Endometrium (tissue), 2 donors: ENCODE results near the gene OPN4.

Source experiments
- FAIRE-seq: peaks from 2 replicates; lab custom pipeline; 2012; peaks lifted over from hg19 to GRCh38; lab: Jason Lieb, UNC
- donor health status: control.
- donor health status: control.

Gene OPN4

DNA sequence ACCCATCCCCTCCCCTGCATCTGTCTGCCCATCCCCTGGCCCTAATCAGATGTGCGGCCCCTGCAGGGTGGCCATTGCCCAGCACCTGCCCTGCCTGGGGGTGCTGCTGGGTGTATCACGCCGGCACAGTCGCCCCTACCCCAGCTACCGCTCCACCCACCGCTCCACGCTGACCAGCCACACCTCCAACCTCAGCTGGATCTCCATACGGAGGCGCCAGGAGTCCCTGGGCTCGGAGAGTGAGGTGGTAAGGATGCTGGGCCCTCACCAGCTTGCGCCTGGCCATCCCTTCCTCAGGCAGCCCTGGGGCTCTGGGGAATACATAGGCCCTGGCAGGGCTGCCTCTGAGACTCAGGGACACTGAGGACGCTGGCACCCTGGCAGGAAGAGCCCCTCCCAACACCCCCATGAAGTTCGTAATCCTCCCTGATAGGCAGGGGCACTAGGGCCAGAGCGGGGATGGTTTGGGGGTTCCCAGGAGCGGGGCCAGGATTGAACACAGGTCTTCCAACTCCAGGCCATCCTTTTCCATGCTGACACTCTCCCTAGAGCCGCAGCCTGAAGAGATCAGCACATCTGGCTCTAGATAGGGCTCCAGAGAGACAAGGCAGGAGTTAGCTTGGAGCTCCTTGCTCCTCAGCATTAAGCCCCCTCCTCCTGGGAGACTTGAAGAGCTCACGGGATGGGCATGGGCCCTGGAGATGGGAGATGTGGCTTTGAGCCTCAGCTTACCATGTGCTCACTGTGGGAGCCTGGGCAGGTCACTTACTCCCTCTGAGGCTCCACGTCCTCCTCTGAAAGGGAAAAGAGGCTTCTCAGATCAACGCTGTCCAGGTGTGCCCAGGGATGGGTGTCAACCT, 8.1 kb downstream of the OPN4 start:
- FAIRE-seq: no peak

DNA sequence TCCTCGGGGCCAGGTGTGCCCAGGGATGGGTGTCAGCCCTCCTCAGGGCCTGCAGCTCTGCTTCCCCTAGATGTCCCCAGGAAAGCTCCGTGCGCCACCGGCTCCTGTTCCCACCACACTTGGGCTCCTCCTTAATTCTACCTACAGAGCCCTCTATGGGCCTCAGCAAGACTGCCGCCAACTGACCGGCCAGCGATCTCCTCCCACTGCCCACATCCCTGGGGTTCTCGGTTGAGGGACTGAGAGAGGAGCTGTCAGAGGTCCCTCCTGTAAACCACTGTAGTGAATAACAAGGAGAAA, 8.6 kb downstream of the OPN4 start:
- FAIRE-seq: no peak

DNA sequence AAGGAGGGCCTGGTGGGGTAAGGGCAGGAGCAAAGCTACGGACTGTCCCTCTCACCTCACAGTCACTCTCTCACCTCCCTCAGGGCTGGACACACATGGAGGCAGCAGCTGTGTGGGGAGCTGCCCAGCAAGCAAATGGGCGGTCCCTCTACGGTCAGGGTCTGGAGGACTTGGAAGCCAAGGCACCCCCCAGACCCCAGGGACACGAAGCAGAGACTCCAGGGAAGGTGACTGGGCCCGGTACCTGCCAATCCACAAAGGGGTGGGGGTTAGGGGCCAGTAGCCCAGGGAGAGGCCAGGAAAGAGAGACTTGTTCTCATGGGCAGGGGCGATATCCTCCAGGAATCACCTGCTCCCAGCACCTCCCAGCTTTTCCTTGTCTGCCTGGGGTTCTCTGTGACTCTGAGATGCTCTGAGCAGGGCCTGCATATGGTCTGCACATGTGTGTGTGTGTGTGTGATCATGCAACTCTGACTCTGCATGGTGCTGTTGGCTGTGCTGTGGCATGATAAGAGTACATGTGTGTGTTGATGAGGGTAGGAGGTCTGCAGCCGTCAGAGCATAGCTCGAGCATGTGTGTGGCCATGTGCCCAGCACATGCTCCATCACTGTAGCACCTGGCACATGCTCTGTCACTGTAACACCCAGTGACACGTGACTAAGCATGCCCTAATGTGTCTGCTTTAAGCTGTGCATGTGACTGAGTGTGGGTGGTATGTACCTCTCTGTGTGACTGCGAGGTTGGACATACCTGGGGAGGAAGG, 9.4 kb downstream of the OPN4 start:
- no peak for FAIRE-seq

DNA sequence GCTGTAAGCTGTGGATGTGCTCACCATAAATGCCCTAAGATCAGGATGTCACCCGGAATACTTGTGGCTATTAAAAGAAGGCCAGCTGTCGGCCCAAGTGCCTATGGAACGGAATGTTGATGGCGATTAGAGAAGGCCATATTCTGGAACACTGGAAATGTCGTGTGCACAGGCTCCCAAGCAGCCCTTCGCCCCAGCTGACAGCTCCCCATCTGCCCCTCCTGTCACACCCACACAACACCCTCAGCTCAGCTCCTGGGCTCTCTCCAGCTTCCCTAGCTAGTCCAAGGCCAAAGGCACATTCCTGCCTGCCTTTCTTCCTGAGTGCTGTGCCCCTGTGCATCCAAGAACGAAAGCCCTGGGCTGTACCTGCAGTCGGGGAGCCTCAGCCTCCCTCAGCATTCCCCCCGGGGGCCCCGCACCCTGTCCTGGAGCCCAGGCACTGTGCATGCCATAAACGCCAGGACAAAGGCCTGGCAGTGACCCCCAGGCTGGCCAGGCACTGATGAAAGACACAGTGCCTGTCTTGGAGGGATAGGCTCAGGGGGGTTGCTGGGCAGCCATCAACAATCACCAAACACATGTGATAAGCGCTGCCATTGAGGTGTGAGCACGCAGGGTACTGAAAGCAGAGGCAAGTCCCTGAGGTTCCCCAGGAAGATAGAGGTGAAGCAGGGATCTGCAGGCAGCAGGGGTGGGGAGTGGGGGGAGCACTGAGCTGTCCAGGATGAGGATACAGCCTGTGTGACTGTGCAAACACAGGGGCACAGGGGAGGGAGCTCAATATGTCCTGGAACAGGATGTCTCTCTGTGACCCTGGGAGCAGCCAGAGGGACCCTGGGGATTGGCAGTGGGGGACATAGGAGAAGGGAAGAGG, 10.2 kb downstream of the OPN4 start:
- FAIRE-seq: no peak

DNA sequence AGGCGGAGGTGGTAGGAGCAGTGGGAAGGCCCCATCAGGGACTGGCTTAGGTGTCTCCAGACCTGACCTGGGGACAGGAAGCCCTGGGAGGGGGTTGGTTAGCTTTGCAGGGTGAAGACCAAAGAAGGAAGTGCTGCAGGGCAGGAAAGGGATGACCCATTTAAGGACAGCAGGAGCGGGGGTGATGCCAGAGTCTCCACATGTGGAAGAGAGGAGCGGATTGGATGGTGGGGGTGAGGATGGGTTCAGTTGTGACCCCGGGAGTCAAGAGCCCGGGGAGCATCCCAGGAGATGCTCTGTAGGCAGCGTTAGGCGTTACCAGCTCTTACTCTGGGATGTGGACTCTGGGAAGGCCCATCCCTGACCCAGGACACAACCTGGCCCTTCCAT, 10.9 kb downstream of the OPN4 start:
- FAIRE-seq: no peak

DNA sequence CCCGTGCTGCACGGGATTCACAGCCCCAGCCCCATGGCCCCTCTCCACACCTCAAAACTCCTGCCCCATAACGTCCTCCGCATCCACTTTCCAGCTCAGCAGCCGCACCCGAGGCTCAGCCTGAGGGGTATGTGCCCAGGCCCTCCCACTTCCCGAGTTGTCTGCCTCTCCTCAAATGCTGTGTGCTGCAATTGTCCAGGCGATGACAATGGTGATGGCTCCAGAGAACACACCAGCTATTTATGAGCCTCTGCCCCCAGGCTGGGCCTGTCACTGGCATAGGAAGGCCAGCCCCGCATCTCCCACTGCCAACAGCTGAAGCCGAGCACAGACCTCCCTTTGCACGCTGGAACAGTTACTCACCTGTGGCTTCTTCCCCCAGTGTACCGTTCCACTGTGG, 11.5 kb downstream of the OPN4 start:
- no peak for FAIRE-seq

DNA sequence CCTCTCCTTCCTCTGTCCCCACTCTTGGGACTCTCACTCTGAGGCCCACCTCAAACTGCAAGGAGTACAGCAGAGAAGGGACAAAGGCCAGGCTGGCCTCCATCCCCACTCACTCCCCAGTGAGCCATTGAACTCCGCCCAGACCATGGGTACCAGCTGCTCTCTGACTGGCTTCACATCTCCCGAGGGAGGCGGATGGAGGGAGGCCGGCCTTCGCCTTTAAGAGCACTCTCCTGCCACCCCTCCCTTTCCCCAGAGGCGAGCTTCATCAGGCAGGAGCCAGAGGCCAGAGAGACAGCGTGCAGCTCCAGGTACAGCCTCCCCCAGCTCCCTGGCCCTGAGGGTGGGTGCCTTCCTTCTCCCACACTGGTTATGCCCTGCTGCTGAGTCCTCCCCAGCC, 12.2 kb downstream of the OPN4 start:
- no peak for FAIRE-seq

DNA sequence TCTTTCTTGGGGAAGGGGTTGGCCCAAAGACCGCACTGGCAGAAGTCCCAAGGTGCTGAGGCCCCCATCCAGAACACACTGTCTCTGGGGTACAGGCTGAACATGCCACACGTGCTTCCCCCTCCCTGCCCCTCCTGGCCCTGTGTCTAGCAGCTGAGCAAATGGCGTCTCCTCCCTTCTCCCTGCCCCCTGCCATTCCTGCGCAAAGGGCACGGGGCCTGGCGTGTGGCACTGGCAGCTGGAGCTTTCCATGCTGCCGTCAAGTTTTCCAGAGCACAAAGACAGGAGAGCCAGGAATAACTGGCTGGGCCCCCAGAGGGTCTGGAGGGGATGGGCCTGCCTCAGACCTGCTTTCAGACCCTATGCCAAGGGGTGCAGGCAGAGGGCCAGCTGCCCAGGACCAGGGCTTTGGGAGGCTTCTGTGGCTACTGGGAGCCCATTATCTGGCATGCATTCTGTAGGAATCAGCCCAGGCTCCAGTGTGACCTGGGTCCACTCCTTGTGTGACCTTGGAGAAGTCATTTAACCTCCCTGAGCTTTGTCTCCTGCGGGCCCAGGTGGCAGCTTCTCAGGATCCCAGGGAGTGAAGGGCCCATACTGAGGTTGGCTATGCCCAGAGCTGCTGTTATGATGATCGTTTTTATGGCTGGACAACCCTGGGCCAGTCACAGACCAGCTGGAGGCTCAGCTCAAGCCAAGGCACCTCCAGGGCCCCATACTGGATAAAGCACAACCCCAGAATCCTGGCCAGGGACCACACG, 13.3 kb downstream of the OPN4 start:
- FAIRE-seq: no peak

DNA sequence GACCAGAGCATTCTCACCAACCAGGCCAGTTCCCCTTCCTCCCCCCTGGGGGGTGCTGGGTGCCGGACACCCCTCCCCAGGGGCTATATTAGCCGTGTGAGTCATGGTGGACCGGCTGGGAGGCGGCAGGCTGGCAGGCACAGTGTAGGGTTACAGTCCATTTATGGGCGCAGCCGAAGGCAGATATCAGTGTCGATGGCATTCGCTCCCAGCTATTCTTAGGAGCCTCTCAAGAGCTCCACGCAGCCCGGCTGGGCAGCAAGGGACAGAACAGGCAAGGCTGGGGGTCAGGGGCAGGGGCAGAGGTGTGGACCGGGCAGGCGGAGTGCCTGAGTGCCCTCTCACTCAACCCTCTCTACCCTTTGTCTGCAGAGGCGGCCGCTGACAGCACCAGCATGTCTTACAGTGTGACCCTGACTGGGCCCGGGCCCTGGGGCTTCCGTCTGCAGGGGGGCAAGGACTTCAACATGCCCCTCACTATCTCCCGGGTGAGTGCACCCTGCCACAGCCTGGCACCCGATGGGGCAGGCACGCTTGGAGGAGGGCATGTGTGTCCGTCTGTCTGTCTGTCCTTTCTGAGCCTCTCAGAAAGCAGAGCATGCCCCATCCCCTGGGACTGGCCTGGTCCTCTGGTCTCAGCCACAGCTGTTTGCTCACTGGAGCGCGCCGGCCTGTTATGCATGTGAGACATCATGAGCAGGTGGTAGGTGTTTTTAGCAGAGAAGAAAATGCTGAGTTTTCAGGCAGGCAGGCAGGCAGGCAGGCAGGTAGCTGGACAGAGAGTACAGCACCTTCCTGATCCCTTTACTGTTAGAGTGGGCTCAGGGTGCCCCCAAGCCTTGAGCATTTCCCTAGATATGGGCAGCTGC, 14.2 kb downstream of the OPN4 start, which contains the start of gene LDB3:
TSS of gene LDB3 (plus strand) at position 215 of the 869 bp plus-strand sequence. CDS start at position 396, 181 bp downstream.
- no peak for FAIRE-seq

DNA sequence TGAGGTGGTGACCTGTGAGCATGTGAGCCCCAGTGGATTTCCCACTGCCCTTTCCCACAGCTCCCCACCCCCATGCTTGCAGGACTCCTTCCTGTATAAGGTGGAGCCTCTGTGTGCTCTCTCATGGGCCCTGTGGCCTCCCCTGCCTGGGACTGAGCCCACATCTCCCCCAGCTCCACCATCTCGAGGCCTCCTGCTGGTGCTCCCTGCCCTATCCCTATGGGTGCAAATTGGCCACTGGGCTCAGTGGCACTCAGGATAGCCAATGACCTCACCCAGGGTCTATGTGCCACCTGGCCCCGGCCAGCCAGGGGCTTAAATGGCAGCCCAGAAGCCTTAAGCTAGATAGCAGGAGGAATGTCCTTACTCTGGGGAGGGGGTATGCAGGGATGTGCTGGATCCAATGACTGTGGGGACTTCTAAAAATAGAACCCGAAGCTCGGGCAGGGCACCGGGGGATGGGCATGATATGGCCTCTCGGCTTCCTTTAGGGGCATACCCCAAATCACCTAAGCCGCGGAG, 16.0 kb downstream of the OPN4 start:
- FAIRE-seq: no peak

DNA sequence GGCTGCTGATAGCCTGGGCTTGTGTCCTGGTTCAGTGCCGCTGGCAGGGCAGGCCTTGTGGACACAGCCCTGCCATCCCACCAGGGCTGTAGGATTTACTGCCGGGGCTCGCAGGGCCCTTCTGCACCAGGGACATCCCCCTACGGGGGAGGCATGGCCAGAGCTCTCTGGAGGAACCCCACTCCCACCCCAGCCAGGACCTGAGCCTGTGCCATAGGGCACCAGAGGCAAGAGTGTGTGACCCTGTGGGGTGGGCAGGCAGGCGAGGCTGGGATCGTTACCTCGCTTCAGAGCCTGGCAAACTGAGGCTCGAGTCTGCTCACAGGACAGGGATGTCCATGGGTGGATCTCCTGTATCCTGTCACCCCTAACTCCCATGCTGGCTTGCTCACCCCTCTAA, 16.5 kb downstream of the OPN4 start:
- FAIRE-seq: no peak

DNA sequence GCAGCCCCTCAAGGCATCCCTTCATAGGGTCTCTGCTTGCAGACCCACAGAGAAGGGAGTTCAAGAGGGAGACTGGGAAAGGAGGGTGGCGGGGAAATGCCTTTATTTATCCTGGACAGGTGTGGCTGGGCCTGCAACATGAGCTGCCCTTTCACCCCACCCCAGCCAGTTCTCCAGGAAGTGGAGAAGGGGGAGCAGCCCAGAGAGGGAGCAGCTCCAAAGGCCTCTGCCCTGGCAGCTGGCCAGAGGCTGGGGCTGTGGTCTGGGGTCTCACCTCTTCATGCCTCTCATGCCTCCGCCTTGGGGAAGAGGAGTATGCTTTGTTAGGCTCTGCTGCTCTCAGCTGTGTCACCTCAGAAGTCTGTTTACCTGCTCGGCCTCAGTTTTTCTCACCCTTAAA, 17.1 kb downstream of the OPN4 start:
- FAIRE-seq: no peak

DNA sequence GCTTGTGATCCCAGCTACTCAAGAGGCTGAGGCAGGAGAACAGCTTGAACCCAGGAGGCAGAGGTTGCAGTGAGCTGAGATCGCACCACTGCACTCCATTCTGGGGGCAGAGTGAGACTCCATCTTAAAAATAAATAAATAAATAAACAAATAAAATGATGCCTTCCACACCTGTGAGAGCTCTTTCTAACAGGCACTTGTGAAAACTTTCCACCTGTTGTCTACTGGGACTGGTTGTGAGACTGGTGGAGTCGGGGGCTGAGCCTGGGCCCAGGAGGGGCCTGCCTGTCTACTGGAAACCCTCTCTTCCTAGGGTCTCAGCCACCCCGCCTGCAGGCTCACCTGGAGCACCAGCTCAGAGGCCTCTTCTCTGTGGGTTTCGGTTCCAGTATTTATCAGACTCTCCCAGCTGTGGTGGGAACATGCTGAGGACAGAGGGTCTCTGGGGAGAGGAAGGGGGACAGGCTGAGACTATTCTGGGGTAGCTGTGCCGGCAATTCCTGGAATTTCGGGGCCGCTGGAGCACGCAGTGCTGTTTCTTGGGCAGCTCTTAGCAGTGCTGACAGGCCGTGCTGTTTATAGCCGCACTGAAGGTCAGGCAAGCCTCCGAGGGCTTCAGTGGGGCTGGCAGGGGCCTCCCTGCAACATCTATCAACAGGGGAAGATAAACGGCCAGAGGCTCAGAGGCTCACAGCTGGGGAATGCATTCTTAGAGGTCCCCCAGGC, 17.8 kb downstream of the OPN4 start:
- FAIRE-seq: no peak

DNA sequence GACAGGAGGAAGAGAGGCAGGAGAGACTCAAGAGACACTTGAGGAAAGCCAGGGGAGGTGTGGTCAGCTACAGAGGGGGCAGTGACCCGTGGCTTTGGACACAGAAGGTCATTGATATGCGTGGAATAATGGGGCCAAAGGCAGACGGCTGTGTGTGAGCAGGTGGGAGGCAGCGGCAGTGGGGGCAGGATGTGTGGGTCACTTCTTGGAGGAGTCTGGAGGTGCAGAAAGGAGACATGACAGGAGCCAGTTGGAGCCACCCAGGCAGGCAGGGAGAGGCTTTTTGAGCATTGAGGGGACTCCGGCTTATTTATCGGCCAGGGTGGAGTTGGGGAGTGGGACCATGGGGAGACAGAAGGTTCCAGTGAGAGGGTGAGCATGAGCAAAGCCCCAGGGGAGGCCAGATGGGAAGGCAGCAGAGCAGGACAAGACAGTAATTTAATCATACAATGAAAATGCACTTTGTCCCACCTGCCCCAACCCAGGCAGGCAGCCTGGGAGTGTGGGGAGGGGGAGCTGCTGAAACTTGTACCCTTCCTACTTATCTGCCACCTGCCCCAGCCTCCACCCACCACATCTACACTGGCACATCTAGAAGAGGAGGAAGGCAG, 19.0 kb downstream of the OPN4 start:
- FAIRE-seq: no peak

DNA sequence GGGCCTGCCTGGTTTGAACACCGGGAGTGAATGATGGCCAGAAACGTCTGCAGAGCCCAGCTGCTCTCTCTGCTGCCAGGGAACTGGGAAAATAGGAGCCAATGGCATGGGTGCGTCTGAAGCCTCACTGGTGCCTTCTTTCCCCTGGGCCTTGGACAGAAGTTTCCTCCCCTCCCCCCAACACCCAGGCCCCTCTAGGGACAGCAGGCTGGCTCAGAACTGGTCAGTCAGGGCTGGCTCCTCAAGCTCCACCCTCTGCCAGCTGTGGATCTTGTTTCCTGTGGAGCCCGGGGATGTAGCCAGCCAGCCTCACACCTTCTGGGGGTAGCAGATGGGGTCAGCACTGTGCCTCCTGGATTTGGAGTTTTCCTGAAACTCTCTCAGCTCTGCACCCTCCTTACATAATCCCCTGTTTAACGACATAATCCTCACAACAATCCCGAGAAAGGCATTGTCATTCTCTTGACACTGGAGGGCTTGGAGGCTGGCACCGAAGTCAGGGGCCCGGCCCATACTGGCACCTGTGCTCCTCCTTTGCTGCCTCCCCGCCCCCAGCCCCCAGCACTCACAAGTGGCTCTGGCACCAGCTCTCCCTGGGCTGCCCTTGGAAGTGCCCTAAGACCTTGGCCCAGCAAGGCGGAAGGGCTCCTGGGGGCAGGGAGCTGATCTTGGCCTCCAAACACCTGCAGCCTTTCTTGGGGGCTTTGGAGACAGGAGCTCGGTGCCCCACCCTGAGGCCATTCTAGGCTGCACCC, 19.7 kb downstream of the OPN4 start:
- FAIRE-seq: no peak

DNA sequence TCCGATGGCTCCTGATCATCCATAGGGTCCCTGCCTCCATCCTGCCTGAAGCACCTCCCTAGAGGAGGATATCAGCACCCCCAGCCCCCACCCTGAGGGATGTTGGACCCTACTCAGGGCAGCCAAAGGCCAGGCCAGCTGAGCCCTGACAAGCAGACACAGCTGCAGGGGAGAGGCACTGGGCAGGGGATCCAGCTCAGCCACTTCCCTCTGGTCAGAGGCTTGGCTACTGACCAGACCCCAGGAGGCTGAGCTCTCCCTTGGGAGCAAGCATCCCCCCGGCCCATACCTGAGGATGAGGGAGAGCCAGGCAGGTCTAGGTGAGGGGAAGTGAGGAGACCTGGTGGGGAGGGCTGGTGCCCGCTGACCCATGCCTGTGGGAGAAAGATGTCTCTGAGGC, 20.6 kb downstream of the OPN4 start:
- FAIRE-seq: no peak

DNA sequence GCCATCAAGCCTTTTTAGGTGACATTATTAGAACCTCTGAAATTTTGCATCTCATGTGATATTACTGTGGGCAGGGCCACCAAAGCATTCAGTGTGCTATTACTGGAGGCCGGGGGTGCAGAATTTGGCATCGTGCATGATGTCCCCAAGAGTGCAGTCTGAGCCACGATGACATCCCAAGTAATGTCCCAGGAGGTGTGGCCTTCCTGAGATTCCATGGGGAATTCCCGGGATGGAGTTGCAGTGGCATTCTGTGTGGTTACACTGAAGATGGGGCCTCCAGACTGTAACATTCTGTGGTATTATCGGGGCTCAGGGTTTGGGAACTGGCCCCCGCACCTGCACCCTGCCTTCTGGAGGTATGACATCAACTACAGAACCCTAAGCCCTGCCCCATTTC, 23.0 kb downstream of the OPN4 start:
- no peak for FAIRE-seq

DNA sequence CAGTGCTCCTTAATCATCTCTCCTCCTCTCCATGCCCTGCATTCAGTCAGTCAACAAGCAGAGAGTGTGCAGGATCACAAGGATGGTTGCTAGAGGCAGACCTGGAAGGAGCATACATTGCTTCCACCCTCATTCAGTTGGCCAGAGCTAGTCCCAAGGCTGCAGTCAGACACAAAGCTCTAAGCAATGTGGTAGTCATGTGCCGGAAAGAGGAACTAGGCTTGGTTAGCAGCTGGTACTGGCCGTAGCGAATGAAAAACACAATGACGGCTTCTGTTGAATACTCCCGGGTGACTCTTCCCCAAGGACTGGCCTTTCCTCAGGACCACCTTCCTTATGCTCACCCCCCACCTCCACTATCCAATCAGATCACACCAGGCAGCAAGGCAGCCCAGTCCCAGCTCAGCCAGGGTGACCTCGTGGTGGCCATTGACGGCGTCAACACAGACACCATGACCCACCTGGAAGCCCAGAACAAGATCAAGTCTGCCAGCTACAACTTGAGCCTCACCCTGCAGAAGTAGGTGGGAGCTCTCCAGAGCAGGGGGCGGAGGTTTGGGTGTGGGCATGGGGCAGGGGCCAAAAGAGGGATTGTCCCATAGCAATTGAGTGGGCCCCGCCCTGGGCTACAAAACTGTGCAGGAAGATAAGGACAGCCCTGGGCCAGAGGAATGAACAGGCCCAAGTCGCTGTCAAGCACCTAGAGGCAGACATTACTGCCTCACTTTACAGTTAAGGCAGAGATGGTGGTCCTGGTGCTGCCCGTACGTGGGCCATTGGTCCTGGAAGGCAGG, 24.8 kb downstream of the OPN4 start:
- no peak for FAIRE-seq
